ENCODE results near the gene SYNJ2.

SYNJ2 gene

DNA sequence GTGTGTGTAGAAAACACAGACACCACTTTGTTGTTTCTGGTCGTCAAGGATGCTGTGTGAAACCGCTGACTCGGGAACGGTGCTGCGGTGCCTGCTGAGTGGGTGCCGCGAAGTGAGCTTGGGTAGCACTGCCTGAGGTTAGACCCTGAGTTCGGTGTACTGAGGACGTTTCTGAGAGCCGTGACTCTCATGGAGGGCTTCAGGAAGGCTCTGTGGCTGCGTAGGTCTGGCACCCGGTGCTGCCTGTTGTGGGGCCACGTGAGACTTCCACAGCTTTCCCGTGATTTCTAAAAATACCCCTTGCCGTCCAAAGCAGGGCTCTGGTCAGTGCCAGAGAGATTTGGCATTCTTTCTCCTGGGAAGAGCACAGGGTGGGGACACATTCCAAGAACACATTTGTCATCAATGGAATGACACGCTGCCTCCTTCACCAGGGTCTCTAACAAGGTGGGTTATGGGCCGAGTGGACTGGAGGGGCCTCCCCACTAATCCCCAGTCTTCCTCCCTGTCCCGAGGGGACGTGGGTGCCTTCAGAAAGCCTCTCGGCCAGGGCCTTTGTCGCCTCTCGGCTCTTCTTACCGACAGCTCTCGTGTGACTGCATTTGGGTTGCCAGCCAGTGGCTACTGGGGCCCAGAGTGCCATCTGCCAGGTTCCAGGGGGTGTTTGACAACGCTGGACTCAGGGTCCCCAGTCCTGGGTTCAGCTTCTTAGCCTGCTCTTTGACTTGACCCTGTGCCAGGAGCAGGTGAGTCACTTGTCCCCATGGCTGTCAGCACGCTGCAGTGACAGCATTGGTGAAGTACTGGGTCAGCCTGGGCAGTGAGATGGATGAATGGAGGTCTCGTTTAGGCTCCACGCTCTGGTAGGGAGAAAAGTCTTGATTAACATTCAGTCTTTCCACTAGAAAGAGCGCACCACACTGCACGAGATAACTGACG, 62.2 kb downstream of the SYNJ2 start:
- DNase-seq: peak in 1 of 42 donors; percentile 12
- intact Hi-C loops (cut with DNase I): no loop called here

DNA sequence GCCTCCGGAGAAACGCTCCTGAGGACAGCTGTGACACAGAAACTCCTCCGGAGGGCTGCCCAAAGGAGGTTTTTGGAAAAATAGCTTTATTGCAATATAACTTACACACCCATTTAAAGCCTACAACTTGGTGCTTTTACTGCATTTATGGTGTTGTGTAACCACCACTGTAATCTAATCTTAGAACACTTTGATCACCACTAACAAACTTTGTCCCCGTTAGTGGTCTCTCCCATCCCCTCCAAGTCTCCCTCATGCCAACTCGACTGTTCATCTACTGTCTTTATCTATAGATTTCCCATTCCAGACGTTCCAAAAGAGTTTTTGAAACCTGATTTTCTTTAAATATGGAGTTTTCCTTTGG, 62.8 kb downstream of the SYNJ2 start:
- DNase-seq: no peak
- intact Hi-C loops (cut with DNase I): no loop called here

DNA sequence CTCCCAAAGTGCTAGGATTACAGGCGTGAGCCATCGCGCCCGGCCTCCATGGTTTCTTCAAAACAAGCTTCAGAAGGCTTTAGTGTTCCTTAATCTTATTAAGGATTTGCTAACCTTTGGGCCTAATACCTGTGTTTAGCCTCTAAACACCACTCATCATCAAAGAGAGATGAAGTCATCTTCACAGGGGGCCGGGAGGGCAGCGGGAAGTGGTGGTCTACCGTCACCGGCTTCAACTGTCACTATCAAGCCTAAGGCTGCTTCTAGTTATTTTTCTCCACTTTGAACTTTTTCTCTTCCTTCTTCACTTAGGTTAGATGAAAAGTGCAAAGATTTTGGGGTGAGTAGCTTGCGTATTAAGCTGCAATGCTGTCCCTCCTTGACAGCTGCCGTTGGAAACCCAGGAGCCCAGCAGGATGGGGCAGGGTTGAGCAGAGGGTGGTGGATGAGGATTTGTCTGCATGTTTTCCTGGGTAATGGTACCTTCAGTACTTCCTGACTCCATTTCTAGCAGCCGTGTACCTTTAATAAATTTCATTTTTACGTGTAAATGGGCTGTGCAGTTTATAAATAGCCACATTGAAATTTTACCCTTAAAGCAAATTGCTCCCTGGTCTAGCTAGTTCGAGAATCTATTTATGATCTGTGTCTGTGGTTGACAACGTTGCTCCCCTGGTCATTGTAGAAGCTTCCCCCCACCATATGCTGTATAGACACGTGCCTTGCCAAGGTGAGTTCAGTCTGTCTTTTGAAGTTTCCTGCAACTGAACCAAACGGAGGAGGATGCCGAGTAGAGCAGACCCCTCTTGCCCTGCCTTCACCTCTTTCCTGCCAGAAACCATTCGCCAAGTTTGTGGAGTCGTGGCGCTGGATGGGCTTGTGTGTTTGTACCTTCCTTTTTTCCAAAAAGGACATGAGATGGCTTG, 64.8 kb downstream of the SYNJ2 start:
- intact Hi-C loops (cut with DNase I): no loop called here
- no peak for DNase-seq

DNA sequence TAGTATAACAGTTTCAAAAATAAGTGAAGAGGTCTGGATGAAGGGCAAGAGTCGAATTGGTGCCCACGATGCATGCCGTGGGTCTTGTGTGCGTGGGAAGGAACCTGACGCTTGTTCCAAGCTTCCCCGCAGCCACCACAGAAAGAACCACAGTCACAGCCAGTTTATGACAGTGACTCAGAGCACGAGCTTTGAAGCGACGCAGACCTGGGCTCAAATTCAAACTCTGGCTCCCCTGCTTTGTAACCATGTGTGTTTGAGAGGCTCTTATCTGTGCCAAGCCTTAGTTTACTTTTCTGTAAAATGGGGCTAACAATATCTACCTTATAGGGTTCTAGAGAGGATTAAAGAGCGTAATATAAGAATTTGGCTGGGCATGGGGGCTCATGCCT, 65.5 kb downstream of the SYNJ2 start:
- peak in 2 of 42 donors; percentile 14 to 71 for DNase-seq
- intact Hi-C loops (cut with DNase I): no loop called here

DNA sequence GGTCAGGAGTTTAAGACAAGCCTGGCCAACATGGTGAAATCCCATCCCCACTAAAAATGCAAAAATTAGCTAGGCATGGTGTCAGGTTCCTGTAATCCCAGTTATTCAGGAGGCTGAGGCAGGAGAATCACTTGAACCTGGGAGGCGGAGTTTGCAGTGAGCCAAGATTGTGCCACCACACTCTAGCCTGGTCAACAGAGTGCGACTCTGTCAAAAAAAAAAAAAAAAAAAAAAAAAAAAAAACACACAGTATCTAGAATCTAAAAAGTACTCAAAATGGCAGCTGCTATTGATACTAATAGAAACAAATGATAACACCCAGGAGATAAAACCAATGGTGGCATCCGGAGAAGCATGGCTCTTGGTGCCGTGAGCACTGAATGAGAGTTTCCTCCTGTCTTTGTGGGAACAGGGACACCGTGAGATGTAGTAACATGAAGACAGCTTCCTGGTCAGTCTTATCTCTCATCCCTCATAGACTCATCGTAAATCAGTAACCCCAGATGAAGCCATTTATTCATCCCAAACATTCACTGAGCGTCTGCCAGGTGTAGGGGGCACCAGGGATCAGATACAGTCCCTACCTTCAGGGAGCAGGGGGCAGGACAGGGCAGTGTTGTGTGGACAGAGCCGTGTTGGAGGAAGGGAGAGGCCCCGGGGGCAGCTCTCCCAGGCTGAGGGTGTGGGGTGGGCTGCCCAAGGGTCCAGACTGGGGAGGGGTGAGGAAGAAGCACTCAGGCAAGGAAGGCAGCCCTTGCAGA, 66.1 kb downstream of the SYNJ2 start:
- intact Hi-C loops (cut with DNase I): no loop called here
- no peak for DNase-seq

DNA sequence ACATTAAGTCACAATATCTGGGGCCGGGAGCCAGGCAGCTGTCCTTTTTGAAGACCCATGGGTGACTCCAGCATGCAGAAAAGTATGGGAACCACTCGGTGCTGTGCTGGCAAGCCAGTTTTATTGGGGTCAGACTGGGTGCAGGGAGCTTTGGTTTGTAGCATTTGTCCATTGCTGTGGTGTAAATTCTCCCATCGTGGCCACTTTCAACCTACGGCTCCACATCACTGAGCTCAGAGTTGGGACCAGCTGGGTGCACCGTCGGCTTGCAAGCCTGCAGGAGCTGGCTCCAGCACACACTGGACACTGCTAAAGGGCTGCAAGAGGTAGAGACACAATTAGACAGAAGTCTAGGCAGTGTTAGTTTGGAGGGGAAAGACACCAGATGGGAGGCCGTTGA, 66.9 kb downstream of the SYNJ2 start:
- intact Hi-C loops (cut with DNase I): no loop called here
- DNase-seq: no peak

DNA sequence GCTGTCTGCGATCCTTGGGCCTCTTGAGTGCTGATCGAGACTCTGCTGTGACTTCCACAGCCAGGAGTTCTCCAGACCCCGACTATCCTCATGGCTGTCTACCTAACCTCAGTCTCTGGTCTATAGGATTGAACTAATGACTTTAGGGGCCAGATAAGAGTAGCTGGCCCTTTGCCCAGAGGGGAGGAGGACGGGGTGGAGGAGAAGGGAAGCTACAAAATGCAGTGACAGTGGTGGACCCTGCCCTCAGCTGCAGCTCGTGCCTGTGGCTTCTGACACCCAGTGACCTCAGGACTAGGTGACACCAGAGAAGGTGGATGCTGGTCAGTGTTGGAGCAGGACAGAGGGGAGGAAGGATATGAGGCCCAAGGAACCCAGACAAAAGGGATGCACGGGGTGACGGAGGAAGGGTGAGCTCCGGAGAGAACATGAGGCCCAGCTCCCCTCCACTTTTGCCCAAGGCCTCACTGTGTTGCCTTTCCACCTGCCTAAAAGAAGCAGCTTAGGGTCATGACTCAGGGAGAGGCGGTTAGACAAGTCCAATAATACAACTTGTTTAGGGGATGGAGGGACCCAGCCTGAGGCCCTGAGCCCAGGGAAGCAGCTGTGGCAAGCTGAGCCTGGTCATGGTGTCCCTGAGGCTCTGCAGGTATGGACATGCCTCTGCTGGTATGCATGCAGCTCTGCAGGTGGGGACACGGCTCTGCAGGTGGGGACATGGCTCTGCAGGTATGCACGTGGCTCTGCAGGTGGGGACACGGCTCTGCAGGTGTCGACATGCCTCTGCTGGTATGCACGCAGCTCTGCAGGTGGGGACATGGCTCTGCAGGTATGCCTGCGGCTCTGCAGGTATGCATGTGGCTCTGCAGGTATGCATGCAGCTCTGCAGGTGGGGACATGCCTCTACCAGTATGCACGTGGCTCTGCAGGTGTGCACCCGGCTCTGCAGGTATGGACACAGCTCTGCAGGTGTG, 67.7 kb downstream of the SYNJ2 start:
- intact Hi-C loops (cut with DNase I): no loop called here
- no peak for DNase-seq

DNA sequence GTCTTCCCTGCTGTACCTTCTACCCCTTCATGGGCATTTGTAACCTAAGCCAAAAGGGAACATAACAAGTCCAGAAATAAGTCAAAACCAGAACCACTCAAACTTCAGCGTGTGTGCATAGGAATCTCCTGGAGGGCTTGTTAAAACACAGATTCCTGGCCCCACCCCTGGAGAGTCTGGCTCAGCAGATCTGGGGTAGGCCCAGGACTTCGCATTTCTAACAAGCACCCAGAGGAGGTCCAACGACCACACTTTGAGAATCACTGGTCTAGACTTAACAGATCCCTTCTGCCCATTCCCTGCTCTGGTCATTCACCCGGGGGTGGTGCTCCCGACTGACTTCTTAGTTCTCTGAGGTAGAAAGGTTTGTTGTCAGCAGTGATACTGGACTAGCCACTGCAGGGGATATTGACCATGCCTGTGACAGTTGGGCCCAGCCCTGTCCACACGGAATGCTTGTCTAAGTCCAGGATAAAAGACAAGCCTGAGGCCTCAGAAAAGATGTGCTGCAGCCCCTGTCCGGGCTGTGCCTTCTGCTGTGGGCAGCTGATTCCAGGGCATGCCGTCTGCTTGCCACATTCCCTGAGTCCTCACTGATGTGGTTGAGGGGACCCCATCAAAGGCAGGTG, 68.6 kb downstream of the SYNJ2 start:
- no peak for DNase-seq
- intact Hi-C loops (cut with DNase I): no loop called here

DNA sequence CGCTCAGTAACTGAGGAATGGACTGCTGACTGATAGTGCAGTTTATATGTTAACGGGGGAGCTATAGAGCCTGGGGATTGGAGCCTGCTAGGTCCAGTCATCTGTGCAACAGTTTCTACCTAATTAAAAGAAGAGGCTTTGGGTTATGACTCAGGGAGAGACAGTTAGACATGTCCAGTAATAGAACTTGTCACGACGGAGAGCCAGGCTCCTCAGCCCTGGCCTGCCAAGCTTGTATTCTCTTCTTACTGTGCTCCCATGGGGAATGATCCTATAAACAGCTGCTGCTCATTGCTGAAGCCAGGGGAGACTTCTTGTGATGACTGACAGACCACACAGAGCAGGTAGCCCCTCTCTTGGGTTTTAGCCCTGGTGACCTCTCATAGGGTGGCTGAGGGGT, 69.3 kb downstream of the SYNJ2 start:
- no peak for DNase-seq
- intact Hi-C loops (cut with DNase I): no loop called here

DNA sequence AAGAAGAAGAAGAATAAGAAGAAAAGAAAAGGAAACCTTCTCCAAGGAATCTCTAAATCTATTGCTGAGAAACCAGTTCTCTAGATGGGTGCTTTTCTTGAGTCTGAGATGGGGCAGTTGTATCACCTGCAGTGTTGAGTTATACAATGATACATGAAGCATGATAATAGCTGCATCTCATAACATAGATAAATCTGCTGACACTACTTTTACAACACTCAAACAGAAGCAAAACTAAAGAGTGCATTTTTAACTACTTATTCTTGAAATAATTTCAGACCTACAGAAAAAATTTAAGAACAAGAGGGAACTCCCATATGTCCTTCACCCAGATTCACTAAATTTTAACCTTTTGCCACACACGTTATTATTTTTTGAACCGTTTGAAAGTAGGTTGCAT, 70.3 kb downstream of the SYNJ2 start:
- no peak for DNase-seq
- intact Hi-C loops (cut with DNase I): no loop called here

DNA sequence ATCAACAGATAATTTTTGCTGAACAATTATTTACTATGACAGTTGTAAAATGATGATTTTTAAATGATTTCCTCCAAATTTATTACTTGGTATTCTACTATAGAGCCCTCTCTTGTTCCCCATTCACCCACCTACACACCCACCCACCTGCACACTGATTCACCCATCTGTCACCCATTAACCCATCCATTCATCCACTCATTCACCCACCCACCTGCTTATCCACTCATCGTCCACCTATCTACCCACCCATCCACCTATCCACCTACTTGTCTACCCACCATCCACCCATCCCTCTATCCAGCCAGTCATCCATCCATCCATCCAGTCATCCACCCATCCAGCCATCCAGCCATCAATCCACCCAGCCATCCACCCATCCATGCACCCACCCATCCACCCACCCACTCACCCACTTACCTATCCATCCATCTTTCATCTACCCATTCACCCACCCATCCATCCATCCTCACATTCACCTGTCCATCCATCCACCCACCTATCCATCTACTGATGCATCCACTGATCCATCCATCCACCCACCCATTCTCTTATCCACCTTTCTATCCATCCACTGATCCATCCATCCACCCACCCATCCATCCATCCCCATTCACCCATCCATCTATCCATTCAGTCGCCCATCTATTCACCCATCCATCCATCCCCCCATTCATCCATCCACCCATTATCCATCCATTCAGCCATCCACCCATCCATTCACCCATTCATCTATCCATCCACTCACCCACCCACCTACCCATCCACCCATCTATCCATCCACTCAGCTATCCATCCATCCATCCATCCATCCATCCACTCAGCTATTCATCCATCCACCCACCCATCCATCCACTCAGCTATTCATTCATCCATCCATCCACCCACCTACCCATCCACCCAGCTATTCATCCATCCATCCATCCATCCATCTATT, 72.0 kb downstream of the SYNJ2 start:
- no peak for DNase-seq
- intact Hi-C loops (cut with DNase I): no loop called here

DNA sequence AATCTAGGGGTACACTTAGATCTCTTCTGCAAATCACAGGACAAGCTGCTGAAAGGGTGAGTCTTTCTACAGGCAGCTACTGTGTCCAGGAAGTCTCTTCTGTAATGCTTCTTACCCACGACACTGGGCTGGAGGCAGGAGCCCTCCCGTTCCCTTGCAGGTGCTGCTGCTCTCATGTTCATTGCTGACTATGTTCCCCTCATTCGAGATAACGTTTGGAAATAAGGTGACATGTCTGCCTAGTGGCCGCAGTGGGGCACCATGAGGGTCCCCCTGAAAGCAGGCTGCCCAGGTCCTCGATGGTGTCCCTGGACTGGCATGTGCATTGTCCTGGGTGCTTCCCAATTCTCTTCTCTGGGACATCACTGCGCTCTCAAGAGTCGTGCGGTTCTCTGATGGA, 74.7 kb downstream of the SYNJ2 start:
- DNase-seq: peak in 1 of 42 donors; percentile 17
- intact Hi-C loops (cut with DNase I): no loop called here

DNA sequence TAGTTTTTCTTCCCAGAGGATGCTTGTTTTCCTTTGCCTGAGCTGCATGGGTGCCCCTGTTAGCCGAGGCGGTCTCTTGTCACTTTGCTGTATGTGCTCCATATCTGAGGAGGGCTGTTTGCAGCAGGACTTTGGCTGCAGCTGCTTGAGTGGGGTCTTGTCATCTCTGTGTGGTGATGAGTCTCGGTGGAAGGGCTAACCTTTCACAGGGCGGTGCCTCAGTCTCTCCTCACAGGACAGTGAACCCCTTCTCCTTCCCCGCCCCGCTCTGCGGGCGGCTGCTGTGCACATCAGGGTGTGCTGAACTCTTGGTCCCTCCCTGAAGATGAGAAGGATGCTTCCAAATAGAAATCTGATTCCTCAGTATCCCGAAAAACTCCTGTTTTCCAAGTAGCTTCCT, 75.1 kb downstream of the SYNJ2 start:
- no peak for DNase-seq
- intact Hi-C loops (cut with DNase I): no loop called here

DNA sequence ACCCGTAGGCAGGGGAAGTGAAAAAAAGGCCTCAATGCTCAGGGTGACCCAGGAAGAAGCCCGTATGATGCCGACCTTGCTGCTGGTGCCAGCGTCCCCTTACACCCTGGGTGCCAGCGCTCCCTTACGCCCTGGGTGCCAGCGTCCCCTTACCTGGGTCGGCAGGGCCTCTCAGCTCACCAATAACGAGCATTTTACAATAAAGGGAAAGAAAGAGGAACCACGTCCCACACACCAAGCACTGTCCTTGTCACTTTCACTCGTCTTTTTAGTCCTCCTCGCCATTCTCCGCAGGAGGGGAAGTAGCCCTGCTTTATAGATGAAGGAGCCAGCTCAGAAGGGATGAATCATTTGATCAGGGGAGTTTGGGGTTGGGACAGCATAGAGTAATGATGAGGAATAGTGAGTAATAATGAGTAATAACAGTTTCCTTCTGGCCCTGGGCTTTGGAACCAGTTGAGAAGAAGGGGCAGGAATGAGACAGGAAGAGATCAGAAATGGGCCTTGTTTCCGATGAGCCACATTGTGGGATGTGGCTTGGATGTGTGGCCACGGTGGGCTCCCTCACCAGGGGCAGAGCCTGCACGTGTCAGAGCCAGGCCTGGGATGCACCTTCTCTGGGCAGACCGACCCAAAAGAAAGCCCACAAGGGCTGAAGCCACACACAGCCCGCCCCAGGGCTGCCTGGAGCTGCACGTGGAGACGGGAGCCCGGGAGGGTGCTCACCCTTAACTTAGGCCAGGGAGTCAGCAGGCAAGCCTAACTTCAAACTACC, 75.7 kb downstream of the SYNJ2 start:
- intact Hi-C loops (cut with DNase I): no loop called here
- DNase-seq: peak in 1 of 42 donors; percentile 21

DNA sequence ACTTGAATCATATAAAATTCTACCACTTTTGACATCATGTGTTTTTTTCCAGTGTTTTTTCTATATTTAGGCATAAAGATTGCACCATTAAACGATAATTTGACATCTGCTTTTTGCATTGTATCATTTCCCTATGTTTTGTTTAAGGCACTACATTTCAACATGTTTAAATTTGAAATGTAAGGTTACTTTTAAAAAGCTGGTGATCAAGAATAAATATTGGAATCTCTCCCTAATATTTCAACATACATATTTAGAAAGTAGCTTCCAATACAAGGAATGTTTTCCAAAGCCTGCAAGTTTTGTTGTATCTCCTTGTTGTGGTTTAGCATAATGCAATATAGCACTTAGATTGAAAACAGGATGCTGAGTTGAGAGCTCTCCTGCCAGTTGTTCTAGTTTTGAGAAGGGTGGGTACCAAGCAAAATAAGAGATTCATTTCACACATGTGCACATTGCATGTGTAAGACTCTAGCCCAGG, 76.5 kb downstream of the SYNJ2 start:
- no peak for DNase-seq
- intact Hi-C loops (cut with DNase I): no loop called here

DNA sequence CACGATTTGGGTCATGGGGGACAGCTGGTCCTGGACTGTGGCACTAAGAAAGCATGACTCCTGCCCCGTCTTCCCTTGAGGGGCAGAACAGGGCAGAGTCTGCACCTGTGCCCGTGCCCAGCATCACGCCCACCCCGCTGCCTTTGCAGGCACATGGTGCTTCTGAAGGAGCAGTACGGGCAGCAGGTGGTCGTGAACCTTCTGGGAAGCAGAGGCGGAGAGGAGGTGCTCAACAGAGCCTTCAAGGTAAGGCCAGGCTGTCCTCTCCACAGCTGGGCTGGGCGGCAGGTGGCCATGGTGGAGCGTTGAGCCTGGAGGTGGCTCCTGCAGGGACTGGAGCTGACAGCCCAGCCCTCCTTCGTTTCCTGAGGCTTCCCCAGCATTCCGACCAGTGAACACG, 77.4 kb downstream of the SYNJ2 start:
- intact Hi-C loops (cut with DNase I): no loop called here
- DNase-seq: no peak

Measured in head of caudate nucleus (tissue), 42 donors.